Tibial nerve (tissue), 4 donors: ENCODE results near the gene SEMA5A.

Source experiments
- EP300 ChIP-seq, 2 donors: sonication (generic); formaldehyde crosslinking; IDR thresholded peaks; one replicate each; pipeline ENCODE4 v1.6.1; 2017; ENCODE audit warnings: antibody characterized with exemption in 2 of 2, mild to moderate bottlenecking in 1 of 2
- POLR2A ChIP-seq, 2 donors: fragments of 450-650 bp; IDR thresholded peaks; one replicate each; pipeline ENCODE4 v1.6.1; 2017; ENCODE audit warnings: antibody characterized with exemption in 2 of 2, mild to moderate bottlenecking in 2 of 2, moderate library complexity in 2 of 2
- TF ChIP-seq, protein P1 (sequence below), 5 experiments: fragments of 200-600 bp in 3 of 5; fragments of 450-650 bp in 2 of 5; sonication (generic) in 3 of 5; IDR thresholded peaks; one replicate each; pipeline ENCODE4 v1.5.1; 2016 to 2019; ENCODE audit warnings: antibody characterized with exemption in 5 of 5, mild to moderate bottlenecking in 3 of 5, moderate library complexity in 2 of 5

DNA sequence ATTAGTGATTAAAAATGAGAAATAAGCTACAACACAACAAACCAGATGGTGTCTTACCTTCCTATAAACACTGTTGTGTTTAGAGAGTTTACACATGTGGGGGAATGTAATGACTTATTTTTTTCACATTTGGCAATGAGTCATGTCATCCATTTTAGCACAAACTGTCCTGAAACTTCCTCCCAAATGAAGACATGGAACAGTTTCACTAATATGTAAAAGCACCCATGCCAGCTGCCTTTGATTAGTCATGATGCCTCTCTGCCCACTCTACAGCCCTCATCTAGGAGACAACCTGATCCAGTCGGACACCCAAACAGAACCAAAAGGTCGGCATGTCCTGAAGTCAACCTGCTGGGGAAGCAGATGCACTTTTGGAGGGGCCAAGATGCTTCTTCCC lies 98.2 kb downstream of the SEMA5A start:
- TF ChIP-seq, protein P1, sequence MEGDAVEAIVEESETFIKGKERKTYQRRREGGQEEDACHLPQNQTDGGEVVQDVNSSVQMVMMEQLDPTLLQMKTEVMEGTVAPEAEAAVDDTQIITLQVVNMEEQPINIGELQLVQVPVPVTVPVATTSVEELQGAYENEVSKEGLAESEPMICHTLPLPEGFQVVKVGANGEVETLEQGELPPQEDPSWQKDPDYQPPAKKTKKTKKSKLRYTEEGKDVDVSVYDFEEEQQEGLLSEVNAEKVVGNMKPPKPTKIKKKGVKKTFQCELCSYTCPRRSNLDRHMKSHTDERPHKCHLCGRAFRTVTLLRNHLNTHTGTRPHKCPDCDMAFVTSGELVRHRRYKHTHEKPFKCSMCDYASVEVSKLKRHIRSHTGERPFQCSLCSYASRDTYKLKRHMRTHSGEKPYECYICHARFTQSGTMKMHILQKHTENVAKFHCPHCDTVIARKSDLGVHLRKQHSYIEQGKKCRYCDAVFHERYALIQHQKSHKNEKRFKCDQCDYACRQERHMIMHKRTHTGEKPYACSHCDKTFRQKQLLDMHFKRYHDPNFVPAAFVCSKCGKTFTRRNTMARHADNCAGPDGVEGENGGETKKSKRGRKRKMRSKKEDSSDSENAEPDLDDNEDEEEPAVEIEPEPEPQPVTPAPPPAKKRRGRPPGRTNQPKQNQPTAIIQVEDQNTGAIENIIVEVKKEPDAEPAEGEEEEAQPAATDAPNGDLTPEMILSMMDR (IDR thresholded peaks at IDR 0.05): no peak
- TF ChIP-seq POLR2A (IDR thresholded peaks at IDR 0.05) (no peak), EP300 (IDR thresholded peaks at IDR 0.05) (no peak)
